GM21367 (cell line): ENCODE results near the gene FBRS.
A peak's percentile ranks its signal among the peaks of the same experiment; 100 is the strongest.

Source experiments
- ATAC-seq: cut with Tn5 transposase; IDR thresholded peaks from one replicate; pipeline ENCODE4 v1.9.1; 2021; ENCODE audit not compliant: unreplicated experiment

The FBRS gene

DNA sequence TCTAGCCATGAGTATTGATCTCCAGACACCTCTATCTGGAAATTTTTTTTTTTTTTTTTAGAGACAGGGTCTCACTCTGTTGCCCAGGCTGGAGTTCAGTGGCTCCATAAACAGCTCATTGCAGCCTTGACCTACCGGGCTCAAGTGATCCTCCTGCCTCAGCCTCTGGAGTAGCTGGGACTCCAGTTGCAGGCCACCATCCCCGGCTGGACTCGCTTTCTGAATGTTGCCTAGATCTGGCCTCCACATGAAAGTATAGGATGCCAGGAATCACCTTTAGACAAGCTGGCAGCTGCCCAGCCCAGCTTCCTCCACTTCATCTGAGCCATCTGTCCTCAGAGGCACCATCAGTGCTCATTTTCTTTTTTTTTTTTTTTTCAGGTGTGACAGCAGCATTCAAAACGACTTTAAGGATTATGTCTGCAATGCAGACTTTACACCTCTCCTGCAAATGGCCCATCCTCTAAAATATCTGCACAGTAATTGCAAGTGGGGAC, 13.8 kb upstream of the FBRS start:
- ATAC-seq, result no peak

DNA sequence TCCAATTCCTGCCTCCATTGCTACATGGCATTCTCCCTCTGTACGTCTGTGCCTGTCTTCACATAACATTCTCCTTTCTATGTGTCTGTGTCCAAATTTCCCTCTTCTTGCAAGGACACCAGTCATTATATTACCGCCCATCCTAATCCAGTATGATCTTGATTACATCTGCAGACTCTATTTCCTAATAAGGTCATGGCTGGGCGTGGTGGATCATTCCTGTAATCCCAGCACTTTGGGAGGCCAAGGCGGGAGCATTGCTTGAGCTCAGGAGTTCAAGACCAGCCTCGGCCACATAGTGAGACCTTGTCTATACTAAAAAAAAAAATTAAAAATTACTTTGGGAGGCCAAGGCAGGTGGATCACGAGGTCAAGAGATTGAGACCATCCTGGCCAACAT, 12.5 kb upstream of the FBRS start:
- no peak for ATAC-seq

DNA sequence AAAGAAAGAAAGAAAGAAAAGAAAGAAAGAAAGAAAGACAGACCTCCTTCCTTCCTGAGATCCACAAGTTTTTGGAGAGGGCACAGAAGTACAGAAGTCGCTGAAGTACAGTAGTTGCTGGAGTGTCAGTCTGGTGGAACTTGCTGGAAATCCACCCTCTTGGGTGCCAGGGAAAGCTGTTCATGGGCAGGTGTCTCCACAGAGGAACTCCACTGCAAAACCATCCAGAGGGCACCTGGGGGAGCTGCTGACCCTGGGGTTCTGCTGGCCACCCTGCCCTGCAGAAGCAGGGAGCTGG, 11.0 kb upstream of the FBRS start:
- ATAC-seq, result no peak

DNA sequence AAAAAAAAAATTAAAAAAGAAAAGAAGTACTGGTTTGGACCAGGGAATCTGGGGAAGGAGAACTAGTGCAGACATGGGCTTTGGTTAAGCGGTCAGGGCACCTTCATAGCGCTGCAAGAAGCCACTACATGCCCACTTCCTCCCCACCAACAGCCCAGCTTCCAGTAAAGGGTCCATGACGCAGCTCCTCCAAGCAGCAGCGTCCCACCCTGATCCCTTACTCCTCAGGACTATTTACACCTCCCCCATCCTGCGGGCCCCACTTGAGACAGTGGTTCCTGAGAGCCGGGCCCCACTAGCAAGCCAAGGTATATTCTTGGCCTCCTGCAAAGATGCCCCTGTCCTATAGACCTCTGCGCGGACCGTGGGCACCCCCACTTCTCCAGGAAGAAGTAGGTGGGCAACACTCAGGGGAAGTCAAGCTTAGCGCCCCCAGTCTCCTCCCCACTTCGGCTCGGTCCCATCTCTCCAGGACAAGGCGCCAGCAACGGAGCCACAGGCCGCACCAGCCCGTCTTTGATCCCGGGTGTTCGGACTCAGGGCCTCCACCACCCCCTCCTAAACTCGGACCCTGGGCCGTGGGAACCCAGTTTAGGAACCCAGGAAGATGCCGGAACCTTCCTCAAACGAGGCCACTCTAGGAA, 8.4 kb upstream of the FBRS start:
- no peak for ATAC-seq

DNA sequence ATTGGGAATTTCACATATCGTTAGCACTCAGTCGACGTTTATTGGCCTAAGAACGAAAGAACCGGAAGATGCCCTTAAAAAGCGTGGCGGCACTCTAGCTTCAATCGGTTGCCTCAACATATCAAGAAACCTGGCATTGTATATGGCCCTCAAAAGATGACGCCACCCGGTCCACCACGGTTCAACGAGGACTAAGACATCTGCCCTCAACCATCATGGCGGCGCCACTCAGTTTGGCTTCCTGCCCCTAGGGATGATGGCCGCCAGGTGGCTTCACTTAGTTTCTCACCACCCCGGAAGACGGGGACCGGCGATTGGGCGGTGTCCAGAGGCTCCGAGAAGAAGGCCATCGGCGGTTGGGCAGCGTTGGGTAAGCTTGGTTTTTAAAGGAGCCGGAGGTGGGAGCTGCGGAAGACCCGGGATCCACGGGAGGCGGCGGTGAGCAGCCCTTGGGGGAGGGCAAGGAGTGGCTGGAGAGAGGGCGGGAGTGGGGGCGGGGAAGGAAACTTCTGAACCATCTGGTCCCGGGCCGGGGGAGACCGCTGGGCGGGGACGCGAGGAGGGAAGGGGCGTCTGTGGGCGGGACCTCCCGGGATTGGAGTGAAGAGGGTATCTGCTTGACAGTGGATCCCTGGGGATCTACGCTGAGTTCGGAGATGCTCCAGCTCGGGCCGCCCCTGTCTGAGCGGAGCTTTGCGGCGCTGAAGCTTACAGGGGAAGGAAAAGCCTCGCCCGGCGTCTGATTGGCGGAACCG, 7.7 kb upstream of the FBRS start, which contains the start of gene PRR14:
PRR14 (plus strand) TSS at position 592 of the 755 bp plus-strand sequence. CDS start 686 bp downstream, outside the sequence.
- peak; percentile 64 for ATAC-seq

DNA sequence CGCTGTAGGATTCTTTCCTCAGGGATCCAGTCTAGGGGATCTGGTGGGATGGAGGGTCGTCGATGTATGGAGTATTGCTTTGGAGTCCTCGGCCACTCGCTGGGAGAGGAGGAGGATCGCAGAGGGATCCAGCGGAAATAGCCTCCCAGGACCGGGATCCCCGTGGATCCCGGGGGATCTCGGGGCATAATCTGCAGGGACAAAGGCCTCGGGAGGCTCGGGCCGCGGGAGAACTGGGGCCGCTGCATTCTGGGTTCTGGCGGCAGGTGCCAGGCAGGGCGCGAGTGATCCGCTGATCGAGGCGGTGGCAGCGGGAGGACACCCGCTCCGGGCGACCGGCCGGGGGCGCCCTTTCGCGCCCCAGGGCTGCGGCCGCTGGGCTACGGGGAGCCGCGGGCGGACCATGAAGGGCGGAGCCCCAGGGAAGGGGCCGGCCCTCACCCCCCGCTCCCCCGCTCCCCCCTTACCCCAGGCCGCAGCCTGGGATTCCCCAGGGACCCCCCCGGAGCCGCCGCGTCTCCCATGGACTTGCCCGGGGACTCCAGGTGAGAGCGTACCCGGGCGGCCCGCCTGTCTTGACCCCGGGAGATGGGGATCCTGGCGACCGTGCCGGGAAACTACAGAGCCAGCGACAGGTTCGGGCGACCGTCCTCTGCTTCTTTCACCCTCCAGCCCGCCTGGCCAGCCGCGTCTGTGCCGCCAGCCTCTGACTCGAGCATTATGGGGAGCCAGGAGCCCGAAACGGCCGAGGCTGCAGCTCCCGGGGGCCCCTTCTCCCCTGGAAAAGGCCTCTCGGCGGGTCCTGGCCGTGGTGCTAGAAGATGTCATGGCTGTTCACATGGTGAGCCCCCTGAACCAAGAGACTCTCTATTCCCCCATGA, 6.9 kb upstream of the FBRS start:
- ATAC-seq, result peak; percentile 39

DNA sequence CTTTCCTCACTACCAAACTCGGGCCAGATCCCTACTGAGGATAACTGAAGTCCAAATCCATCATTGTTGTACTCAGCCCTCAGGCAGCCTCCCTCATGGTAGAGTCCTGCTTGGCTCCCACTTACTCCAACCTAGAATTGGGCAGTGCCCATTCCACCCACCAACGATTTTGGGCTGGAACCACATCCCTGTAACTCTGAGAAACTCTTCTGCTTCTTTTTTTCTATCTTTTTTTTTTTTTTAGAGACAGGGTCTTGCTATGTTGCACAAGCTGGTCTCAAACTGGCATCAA, 6.3 kb upstream of the FBRS start:
- ATAC-seq, result no peak

DNA sequence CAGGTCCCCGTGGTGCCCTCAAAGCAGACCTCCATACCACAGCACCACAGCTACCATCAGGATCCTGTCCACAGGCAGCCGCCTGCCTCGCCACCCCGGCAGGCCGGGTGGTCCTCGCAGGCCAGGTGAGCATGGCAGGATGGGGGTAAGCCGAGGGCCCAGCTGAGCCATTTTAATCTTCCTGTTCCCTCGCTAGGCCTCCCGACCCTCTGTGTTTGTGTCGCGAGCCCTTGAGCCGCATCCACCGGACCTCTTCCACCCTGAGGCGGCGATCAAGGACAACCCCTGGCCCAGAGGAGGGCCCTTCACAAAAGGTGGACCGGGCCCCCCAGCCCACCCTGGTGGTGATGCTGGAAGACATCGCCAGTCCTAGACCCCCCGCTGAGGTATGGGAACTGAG, 5.5 kb upstream of the FBRS start:
- ATAC-seq, result no peak

DNA sequence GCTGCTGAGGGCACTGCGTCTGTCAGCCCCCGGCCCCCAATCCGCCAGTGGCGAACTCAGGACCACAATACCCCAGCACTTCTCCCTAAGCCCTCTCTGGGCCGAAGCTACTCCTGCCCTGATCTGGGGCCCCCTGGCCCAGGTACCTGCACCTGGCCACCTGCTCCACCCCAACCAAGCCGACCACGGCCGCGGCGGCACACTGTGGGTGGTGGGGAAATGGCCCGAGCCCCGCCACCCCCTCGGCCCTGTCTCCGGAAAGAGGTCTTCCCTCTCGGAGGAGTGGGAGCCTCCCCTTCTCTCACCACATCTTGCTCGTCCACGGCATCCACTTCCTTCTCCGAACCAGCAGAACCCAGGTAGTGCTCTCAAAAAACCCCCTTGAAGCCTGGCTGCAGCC, 3.4 kb upstream of the FBRS start:
- ATAC-seq, result no peak

DNA sequence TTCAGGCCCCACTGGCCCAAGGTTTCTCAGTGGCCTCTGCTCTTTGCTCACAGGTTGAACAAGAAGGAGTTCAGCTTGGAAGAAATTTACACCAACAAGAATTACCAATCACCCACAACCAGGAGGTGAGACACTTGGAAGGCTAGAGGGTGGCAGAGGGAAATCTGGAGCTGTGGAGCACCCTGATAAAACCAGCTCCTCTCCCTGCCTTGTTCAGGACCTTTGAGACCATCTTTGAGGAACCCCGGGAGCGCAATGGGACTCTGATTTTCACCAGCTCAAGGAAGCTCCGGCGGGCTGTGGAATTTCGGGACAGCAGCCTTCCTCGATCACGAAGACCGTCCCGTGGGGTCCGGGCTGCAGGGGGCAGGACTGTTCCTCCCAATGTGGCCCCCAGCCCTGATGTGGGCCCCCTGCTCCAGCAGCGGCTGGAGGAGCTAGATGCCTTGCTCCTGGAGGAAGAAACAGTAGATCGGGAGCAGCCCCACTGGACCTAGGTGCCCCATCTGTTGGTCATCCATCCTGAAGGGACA, 2.4 kb upstream of the FBRS start:
- no peak for ATAC-seq

DNA sequence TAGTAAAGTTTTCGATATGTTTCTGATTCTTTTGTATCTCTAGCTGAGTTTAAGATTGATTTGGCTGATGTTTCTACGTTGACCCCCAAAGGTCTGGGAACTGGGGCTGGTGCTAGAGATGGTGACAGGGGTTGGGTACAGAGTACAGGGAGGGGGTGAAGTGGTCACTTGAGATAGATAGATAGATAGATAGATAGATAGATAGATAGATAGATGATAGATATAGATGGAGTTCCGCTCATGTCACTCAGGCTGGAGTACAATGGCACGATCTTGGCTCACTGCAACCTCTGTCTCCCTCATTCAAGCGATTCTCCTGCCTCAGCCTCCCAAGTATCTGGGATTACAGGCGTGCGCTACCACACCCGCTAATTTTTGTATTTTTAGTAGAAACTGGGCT, 1.8 kb upstream of the FBRS start:
- no peak for ATAC-seq

DNA sequence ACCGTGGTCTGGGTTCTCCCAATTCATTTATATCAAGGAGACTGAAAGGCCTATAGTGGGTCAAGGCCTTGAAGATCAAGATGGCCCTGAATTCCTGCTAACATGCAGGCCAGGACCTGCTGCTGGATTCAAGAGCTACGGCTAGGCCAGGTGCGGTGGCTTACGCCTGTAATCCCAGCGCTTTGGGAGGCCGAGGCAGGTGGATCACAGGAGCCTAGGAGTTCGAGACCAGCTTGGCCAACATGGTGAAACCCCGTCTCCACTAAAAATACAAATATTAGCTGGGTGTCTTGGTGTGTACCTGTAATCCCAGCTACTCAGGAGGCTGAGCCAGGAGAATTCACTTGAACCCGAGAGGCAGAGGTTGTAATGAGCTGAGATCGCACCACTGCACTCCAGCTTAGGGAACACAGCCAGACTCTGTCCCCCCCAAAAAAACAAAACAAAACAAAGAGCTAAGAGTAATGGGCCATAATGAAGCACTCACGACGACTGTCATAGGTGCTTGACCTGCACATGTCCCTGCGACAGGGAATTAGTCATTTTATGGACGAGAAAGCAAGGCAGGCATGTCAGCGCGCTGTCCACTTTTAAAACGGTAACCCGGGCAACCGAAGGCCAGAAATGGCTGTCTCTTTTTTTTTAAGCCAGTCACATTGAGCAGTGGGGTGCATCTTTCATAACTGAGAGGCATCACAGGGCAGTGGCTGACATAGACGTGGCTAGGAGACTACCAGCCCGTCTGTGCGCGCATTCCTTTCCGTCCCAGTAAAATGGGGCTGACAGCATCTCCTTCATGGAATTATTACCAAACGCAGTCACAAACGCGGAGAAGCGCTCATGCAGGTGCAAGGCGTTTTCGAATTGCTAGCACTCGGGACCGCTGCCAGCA, 1.0 kb upstream of the FBRS start:
- no peak for ATAC-seq

DNA sequence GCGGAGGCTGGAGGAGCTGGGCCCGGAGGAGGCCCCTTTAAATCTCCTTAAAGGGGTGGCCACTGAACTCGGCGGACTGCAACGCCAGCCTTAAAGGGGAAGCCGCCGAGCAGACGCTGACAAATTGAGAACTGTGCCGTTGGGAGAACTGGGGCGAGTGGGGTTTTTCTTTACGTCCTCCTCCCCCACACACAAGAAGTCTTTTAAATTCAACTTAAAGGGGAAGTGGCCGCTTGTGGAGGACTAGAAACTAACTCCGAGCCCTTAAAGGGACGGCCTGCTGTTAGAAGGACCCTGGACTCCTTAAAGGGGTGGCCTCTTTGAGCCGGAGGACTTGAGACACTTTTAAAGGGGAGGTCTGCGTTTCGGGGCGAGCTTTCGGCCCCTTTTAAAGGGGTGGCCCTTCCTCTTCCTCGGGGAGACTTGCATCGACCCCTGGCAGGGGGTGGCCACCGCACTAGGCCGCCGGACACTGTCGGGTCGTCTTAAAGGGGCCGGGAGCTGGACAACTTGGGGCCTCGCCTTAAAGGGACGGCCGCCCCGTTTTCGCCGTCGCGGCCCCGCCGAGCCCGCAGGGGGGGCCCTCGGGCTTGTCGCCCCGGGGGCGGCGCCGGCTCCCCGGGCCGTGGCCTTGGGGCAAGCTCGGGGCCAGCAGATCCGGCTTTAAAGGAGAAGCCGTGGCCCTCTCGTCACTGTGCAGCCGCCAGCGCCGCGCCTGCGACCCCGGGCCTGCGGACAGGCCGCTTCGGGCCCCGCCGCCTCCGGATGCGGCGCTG, 688 bp downstream of the FBRS start:
- ATAC-seq, result peak; percentile 16

DNA sequence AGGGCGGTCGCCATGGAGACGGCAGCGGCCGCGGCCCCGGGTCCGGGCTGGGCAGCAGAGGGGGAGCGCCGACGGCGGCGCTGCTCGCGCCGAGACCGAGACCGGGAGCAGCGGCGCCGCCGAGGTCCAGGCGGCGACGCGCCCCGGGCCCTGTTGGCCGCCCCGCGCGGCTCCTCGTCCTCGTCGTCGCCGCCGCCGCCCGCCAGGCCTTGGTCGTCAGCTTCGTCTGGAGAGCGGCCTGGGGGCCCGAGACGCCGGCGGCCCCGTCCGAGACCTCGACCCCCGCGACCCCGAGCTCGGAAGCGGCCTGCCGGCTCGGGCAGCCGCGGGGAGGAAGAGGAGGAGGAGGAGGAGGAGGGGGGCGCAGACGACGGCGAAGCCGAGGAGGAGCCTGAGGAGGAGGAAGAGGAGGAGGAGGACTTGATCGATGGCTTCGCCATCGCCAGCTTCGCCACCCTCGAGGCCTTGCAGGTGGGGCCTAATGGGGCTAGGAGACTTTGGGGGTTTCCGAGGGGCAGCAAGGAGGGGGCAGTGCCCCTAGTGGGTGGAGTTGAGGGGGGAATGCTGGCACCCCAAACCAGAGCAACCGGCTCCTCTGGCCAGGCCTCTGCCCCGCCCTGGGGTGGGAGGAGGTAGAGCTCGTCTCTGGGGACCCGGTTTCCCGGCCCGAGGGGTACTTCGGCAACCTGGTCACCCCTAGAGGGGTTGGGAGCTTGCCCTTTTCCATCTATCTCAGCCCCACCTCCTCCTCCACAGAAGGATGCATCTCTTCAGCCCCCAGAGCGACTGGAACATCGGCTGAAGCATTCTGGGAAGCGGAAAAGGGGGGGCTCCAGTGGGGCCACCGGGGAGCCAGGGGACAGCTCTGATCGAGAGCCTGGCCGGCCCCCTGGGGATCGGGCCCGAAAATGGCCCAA, 1.5 kb downstream of the FBRS start:
- no peak for ATAC-seq

DNA sequence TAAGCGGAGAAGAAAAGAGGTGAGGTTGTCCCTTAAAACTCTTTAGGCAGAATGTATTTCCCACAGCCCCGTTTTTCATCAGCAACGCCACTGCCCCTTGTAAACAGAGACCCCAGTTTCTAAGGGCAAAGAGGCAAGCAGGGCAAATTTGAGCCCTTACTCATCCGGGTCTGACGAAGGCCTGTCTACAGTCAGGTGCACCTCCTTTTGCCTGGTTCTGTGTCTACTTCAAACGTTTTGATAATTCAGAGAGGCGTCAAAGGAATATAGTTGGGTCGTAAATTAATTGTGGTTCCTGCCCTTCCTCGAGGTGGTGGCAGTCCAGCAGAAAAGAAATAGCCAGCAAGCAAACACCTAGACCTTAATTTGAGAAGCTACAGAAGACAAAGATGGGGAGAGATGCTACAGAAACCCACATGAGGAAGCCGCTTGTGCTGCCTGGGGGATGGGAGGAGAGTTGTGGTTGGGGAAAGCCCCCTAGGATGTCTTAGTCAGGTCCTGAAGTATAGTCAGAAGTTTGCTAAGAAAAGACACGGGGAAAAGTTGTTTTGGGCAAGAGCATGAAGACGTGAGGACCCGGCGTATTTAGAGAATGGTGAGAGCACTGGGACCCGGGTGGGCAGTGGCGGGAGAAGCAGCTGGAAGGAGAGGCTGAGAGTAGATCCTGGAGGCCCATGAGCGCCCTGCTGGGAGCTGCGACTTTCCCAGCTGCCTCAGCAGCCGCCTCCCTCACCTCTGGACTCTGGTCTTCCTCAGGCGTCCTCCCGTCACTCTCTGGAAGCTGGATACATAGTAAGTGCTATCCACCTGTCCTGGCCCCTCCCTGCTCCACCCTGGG, 2.4 kb downstream of the FBRS start:
- ATAC-seq, result no peak

DNA sequence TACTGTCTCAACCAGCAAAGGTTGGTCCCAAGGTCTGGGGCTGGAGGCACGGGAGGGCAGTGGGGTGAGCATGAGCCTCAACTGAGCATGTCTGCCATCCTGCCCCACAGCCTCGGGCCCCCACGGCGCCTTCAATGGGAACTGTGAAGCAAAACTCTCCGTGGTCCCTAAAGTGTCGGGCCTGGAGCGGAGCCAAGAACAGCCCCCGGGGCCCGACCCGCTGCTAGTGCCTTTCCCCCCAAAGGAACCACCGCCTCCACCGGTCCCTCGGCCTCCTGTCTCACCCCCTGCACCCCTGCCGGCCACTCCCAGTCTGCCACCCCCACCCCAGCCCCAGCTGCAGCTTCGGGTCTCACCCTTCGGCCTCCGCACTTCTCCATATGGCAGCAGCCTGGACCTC, 4.2 kb downstream of the FBRS start:
- no peak for ATAC-seq

DNA sequence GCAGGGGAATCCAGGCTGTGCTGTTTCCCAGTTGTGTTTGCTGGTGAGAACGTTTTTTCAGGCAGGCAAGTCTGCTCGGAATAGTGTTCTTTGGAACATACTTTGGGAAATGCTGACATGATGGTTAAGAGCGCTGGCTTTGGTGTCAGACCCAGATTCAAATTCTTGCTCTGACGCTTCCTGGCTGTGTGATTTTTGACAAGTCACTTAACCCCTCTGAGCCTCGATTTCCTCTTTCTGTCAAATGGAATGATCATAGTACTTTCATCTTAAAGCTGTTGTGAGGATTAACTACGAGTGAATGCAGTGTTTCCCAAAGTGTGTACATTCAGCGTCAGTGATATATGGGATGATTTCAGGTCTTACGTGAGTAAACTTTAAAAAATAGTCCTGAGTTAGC, 4.8 kb downstream of the FBRS start:
- ATAC-seq, result no peak

DNA sequence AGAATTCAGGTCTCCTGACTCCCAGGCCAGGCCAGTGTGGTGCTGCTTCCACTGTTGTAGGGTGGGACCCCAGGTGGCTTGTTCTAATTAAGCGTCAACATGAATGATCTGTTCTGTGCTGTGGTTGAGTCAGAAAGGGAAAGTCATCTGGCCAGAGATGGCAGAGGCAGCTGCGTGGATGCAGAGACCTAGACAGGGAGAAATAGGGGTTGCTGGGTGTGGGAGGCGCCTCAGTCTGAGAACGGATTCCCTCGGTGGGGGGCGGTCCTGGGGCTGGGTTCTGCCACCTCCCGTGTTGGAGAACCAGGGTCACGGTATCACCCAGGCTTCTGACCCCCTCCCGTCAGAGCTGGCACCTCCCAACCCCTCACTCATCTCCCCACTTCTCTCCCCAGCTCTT, 5.6 kb downstream of the FBRS start:
- ATAC-seq, result no peak
